HepG2 (cell line): ENCODE data around the gene GUCY2D. TPM values are rescaled to one million over a fixed set of nuclear protein-coding genes. Genes with fewer than 3 reads are reported as not detected.

Experiments
- BHLHE40 ChIP-seq: IDR thresholded peaks from 2 replicates; pipeline ENCODE4 v1.6.1; 2011; ENCODE audit warnings: low read length, improper control_type of control experiment
- CEBPB ChIP-seq: IDR thresholded peaks from 2 replicates; pipeline ENCODE4 v1.6.1; 2011; ENCODE audit warnings: low read depth, low read length, improper control_type of control experiment, borderline replicate concordance
- CHCHD3 ChIP-seq: sonication (generic); formaldehyde crosslinking; IDR thresholded peaks from 2 replicates; pipeline ENCODE4 v1.8.0; 2022; ENCODE audit warnings: mild to moderate bottlenecking, missing genetic modification reagents, moderate library complexity
- EEA1 ChIP-seq: sonication (generic); formaldehyde crosslinking; IDR thresholded peaks from 2 replicates; pipeline ENCODE4 v1.5.1; 2020; ENCODE audit warnings: mild to moderate bottlenecking, missing genetic modification reagents, borderline replicate concordance
- ELF1 ChIP-seq: sonication (generic); formaldehyde crosslinking; IDR thresholded peaks from 2 replicates; pipeline ENCODE4 v1.4.0; 2020; ENCODE audit warnings: missing genetic modification reagents
- ETV5 ChIP-seq: IDR thresholded peaks from 2 replicates; pipeline ENCODE4 v1.6.1; 2018; ENCODE audit warnings: missing biosample characterization, missing genetic modification reagents, inconsistent platforms, borderline replicate concordance
- HIVEP1 ChIP-seq: sonication (generic); formaldehyde crosslinking; IDR thresholded peaks from 2 replicates; pipeline ENCODE4 v1.4.0; 2020; ENCODE audit warnings: mild to moderate bottlenecking, missing genetic modification reagents
- MAF1 ChIP-seq: sonication (generic); formaldehyde crosslinking; IDR thresholded peaks from 2 replicates; pipeline ENCODE4 v1.5.0; 2020; ENCODE audit warnings: missing genetic modification reagents, borderline replicate concordance
- MIER2 ChIP-seq: IDR thresholded peaks from 2 replicates; pipeline ENCODE4 v1.6.1; 2016; ENCODE audit warnings: missing biosample characterization, missing genetic modification reagents
- NKX3-1 ChIP-seq: sonication (generic); formaldehyde crosslinking; IDR thresholded peaks from 2 replicates; pipeline ENCODE4 v1.5.0; 2020; ENCODE audit warnings: missing genetic modification reagents
- SRSF9 ChIP-seq: fragments of 200-400 bp; formaldehyde crosslinking; IDR thresholded peaks from 2 replicates; pipeline ENCODE4 v1.6.1; 2018; ENCODE audit warnings: borderline replicate concordance, mild to moderate bottlenecking, low read depth, low read length; ENCODE audit not compliant: insufficient read depth, poor library complexity, severe bottlenecking
- TEAD3 ChIP-seq: optimal IDR thresholded peaks from 2 replicates; pipeline ENCODE3; 2016; ENCODE audit warnings: borderline replicate concordance
- ZBTB7B ChIP-seq: sonication (generic); formaldehyde crosslinking; IDR thresholded peaks from 2 replicates; pipeline ENCODE4 v1.4.0; 2020; ENCODE audit warnings: missing genetic modification reagents
- ZFY ChIP-seq: sonication (generic); formaldehyde crosslinking; IDR thresholded peaks from 2 replicates; pipeline ENCODE4 v1.4.0; 2020; ENCODE audit warnings: missing genetic modification reagents
- ZNF274 ChIP-seq: sonication (generic); formaldehyde crosslinking; IDR thresholded peaks from 2 replicates; pipeline ENCODE4 v1.5.1; 2020; ENCODE audit warnings: mild to moderate bottlenecking, missing genetic modification reagents
- ZNF335 ChIP-seq: sonication (generic); formaldehyde crosslinking; IDR thresholded peaks from 2 replicates; pipeline ENCODE4 v1.4.0; 2020; ENCODE audit warnings: missing genetic modification reagents
- ZNF644 ChIP-seq: IDR thresholded peaks from 2 replicates; pipeline ENCODE4 v1.6.1; 2016; ENCODE audit warnings: low read depth
- ZNF776 ChIP-seq: sonication (generic); formaldehyde crosslinking; IDR thresholded peaks from 2 replicates; pipeline ENCODE4 v1.4.0; 2020; ENCODE audit warnings: mild to moderate bottlenecking, missing genetic modification reagents
- ZNF788 ChIP-seq: sonication (generic); formaldehyde crosslinking; IDR thresholded peaks from 2 replicates; pipeline ENCODE4 v1.5.0; 2020; ENCODE audit warnings: mild to moderate bottlenecking, missing genetic modification reagents, borderline replicate concordance
- ZNF839 ChIP-seq: sonication (generic); formaldehyde crosslinking; IDR thresholded peaks from 2 replicates; pipeline ENCODE4 v1.4.0; 2020; ENCODE audit warnings: missing genetic modification reagents, mild to moderate bottlenecking, borderline replicate concordance
- ZSCAN9 ChIP-seq: IDR thresholded peaks from 2 replicates; pipeline ENCODE4 v1.6.1; 2016; ENCODE audit warnings: borderline replicate concordance
- polyA plus RNA-seq, 8 experiments: library from polyadenylated mRNA; depleted of rRNA in 3 of 8; stranded (reverse) in 7 of 8; unstranded in 1 of 8; fragments of >200 nt; fragmentation: Illumina TruSeq in 4 of 8; extraction: Trizol in 4 of 8; gene quantifications; 2 replicates each; pipeline versions ENCODE4 v1.2.1 to v1.2.3, GENCODE V29; 2011 to 2016; ENCODE audit warnings: low read depth in 4 of 8, missing spikeins in 1 of 8, mixed read lengths in 1 of 8; ENCODE audit not compliant: insufficient read depth in 1 of 8
- total RNA-seq, 5 experiments: library from RNA; depleted of rRNA; stranded (reverse); fragments of >200 nt; fragmentation: Illumina TruSeq; extraction: Trizol; gene quantifications; 2 replicates each; pipeline ENCODE4 v1.2.3, GENCODE V29; 2016; ENCODE audit warnings: low read depth in 1 of 5
- TF ChIP-seq, protein P1 (sequence below): sonication (generic); formaldehyde crosslinking; conservative IDR thresholded peaks from 2 replicates; pipeline ENCODE4 v1.4.0; 2020; ENCODE audit warnings: mild to moderate bottlenecking, missing genetic modification reagents, moderate library complexity
- TF ChIP-seq, protein P2 (sequence below): sonication (generic); formaldehyde crosslinking; IDR thresholded peaks from 2 replicates; pipeline ENCODE4; 2020; ENCODE audit warnings: missing genetic modification reagents, mild to moderate bottlenecking, borderline replicate concordance

The GUCY2D gene
- total and polyA plus RNA-seq, 2 of the 13 experiments (the other 11 are each of a cell fraction or from before 2014, with no cell fraction given) = not detected

DNA sequence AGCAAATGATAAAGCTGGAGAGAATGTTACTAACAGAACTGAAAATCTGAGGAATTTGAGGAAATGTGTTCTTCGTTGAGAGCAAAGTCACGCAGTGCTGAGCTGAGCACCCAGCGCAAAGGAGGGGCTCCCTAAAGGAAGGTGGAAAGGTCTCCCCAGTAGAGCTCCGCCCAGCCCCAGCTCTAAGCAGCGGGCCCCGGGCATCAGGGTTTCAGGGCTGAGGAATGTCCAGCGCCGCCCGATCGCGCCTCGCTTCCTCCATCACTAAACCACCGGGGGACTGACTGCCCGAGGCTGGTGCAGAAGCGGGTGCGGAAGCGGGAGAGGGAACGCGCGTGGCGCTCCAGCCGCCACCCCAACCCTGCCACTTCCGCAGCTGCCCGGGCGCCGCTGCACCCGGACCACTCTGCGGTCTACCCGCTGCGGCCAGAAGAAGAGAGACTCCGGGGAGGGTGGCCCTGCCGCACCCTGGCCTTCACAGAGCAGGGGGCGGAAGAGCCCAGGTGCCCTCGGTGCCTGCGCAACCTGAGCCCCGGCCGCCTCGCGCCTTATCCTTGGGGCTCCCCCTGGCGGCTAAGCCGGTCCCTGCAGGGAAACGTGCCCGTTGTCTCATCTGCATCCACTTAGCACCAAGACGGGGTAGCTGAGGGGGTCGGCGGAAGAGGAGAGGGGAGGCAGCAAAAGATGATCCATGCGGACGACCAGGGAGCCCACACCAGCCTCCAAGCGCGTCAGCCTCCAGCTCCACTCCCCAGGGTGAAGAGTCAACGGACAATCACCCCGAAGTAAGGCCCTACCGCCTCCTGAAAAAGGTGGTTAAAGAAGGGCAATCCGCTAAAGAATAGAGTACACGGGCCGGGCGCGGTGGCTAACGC lies 12.4 kb upstream of the GUCY2D start (continued):
- TF ChIP-seq, protein P1, sequence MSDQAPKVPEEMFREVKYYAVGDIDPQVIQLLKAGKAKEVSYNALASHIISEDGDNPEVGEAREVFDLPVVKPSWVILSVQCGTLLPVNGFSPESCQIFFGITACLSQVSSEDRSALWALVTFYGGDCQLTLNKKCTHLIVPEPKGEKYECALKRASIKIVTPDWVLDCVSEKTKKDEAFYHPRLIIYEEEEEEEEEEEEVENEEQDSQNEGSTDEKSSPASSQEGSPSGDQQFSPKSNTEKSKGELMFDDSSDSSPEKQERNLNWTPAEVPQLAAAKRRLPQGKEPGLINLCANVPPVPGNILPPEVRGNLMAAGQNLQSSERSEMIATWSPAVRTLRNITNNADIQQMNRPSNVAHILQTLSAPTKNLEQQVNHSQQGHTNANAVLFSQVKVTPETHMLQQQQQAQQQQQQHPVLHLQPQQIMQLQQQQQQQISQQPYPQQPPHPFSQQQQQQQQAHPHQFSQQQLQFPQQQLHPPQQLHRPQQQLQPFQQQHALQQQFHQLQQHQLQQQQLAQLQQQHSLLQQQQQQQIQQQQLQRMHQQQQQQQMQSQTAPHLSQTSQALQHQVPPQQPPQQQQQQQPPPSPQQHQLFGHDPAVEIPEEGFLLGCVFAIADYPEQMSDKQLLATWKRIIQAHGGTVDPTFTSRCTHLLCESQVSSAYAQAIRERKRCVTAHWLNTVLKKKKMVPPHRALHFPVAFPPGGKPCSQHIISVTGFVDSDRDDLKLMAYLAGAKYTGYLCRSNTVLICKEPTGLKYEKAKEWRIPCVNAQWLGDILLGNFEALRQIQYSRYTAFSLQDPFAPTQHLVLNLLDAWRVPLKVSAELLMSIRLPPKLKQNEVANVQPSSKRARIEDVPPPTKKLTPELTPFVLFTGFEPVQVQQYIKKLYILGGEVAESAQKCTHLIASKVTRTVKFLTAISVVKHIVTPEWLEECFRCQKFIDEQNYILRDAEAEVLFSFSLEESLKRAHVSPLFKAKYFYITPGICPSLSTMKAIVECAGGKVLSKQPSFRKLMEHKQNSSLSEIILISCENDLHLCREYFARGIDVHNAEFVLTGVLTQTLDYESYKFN (CRISPR knock-in tag) = 0 out of 2 replicates have a peak, but pooled peaks have one; percentile 13
- TF ChIP-seq SRSF9 (no peak), HIVEP1 (CRISPR knock-in tag) (peak; percentile 21; the same call in 1 of the 2 replicates), ZNF788 (CRISPR knock-in tag) (peak; percentile 35; the same call in 1 of the 2 replicates), NKX3-1 (CRISPR knock-in tag) (0 out of 2 replicates have a peak, but pooled peaks have one; percentile 47), MIER2 (CRISPR knock-in tag) (no peak), CEBPB (peak; percentile 7; the same call in 1 of the 2 replicates), TEAD3 (CRISPR knock-in tag) (peak; percentile 46), ZNF776 (CRISPR knock-in tag) (peak; percentile 75), ZNF335 (CRISPR knock-in tag) (0 out of 2 replicates have a peak, but pooled peaks have one; percentile 41), ZBTB7B (0 out of 2 replicates have a peak, but pooled peaks have one; percentile 56), EEA1 (CRISPR knock-in tag) (peak; percentile 72; the same call in 1 of the 2 replicates), MAF1 (CRISPR knock-in tag) (no peak), ZNF839 (CRISPR knock-in tag) (no peak), ELF1 (peak; percentile 67; the same call in 1 of the 2 replicates), ZSCAN9 (CRISPR knock-in tag) (peak; percentile 67; the same call in 1 of the 2 replicates), ZNF644 (CRISPR knock-in tag) (no peak), BHLHE40 (peak; percentile 69), CHCHD3 (peak; percentile 68; the same call in 1 of the 2 replicates), ZNF274 (0 out of 2 replicates have a peak, but pooled peaks have one; percentile 29), ETV5 (peak; percentile 57; the same call in 1 of the 2 replicates), ZFY (CRISPR knock-in tag) (peak; percentile 40; the same call in 1 of the 2 replicates)
- TF ChIP-seq, protein P2, sequence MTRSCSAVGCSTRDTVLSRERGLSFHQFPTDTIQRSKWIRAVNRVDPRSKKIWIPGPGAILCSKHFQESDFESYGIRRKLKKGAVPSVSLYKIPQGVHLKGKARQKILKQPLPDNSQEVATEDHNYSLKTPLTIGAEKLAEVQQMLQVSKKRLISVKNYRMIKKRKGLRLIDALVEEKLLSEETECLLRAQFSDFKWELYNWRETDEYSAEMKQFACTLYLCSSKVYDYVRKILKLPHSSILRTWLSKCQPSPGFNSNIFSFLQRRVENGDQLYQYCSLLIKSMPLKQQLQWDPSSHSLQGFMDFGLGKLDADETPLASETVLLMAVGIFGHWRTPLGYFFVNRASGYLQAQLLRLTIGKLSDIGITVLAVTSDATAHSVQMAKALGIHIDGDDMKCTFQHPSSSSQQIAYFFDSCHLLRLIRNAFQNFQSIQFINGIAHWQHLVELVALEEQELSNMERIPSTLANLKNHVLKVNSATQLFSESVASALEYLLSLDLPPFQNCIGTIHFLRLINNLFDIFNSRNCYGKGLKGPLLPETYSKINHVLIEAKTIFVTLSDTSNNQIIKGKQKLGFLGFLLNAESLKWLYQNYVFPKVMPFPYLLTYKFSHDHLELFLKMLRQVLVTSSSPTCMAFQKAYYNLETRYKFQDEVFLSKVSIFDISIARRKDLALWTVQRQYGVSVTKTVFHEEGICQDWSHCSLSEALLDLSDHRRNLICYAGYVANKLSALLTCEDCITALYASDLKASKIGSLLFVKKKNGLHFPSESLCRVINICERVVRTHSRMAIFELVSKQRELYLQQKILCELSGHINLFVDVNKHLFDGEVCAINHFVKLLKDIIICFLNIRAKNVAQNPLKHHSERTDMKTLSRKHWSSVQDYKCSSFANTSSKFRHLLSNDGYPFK (CRISPR knock-in tag) = peak; percentile 77; the same call in 1 of the 2 replicates
